HG03575 (cell line): ENCODE results near the gene VTI1A.

ENCODE experiments used
- ATAC-seq: cut with Tn5 transposase; IDR thresholded peaks from one replicate; pipeline ENCODE4 v1.9.1; 2021; ENCODE audit not compliant: unreplicated experiment, insufficient number of reproducible peaks, low FRiP score; ENCODE audit errors: extremely low read depth

VTI1A gene

GRCh38 chr10:112753961-112754411, 307.0 kb downstream of the VTI1A start:
- ATAC-seq = no peak

DNA sequence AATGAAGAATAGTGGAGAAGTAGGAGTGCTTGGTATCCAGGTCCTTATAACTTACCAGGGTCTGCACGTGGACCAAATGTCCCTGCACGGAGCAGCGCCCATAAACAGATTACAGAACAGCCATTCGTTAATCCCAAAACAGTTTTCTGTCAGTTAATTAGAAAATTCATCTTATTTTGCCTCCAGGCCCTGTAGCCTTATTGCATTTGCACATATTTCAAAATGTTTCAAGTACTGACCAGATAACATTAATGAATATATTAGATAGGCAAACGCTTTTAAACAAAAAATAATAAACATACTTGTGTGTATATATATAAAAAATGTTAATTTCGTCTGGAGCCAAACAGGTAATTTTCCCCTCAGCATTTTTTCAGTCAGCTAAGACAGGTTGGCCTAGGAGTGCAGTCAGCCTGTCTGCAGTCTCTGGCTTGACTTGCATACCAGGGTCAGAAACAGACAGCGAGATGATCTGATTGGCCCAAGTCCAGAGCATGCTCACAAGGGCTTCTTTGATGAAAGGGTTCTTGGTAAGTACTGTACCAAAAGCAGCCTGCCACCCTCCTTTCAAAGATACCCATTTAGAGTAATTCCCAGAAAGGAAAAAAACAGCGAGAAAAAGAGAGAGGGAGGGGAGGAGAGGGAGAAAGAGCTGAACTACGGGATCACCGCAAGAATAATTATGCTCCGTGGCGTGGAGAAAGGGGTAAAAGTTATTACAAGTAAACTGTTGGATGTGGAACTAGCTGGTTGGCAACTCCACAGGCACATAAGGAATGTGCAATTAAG, 308.6 kb downstream of the VTI1A start:
- no peak for ATAC-seq

DNA sequence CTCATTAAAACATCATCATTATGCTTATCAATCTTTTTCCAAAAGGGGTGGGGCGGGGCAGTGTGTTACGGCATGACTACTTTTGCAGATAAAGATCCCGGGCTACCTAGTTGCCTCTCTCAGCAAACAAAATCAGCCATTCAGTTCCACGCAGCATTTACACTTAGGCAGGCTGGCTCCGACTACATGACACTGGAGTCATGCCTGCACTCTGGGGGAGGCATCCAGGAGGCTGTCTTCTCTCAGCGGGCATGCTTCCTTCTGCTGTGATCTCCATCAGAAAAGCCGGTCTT, 309.2 kb downstream of the VTI1A start:
- ATAC-seq = no peak

DNA sequence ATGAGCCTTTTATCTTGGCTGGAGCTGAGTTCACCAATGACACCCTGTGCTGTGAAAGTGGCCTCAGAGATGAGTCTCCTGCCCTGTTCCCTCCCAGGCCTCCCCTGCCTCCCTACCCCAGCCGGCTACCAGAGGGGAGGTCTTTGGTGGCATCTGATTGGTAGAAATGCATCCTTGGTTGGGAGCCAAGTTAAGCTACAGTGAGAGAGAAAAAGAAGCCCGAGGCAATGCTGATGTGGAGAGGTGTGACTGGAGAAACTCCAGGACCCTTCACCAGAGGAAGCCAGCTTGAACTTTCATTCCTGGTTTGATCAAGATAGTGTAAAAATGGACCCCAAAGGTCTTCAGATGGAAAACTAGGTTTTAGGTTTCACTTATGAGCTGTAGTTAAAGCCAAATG, 311.9 kb downstream of the VTI1A start:
- ATAC-seq = no peak

DNA sequence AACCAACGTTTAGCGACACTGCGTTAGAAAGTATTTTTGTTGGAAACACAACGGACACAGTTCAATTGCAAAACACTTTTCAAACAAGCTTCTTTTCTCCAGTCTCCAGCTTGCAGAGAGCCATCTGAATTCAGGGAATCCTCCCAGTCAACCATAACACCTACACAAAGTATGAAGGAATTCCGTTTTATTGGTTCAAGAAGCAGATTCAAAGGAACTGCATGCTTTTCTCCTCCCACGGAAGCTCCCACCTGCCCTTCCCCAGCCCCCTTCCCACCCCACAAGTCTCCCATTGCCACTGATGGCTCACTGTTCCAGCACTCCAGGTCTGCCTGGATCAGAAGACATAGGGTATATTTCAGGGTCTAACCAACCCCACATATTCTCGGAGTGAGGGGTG, 312.5 kb downstream of the VTI1A start:
- no peak for ATAC-seq

- ATAC-seq = no peak
Observed at GRCh38 chr10:112761256-112761655, 314.2 kb downstream of the VTI1A start.

DNA sequence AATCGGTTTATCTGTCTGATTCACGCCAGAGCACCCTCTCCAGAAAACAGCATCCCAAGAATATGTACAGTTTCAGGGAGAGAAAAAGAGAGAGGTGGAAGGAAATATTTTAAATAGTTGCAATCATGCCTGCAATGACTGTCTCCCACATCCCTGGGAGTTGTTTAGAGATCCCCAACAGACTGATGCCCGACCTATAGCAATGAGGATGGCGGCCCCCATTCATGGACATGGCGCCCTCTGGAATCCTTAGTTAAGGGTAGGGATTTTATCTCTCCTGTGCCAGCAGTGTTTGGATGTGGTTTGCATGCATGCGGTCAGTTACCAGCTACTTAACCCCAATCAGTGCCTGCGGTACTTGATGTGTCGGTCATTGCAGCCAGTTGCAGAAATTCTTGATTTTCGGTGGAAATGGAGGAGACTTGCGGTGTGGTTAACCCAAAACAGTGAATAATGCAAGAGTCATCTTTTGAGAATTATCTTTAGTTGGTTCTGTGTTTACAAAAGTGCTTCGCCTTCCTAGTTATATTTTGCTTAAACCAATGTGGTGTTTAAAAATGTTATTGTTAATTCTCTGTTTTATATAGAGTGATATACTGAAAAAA, 317.0 kb downstream of the VTI1A start:
- no peak for ATAC-seq

DNA sequence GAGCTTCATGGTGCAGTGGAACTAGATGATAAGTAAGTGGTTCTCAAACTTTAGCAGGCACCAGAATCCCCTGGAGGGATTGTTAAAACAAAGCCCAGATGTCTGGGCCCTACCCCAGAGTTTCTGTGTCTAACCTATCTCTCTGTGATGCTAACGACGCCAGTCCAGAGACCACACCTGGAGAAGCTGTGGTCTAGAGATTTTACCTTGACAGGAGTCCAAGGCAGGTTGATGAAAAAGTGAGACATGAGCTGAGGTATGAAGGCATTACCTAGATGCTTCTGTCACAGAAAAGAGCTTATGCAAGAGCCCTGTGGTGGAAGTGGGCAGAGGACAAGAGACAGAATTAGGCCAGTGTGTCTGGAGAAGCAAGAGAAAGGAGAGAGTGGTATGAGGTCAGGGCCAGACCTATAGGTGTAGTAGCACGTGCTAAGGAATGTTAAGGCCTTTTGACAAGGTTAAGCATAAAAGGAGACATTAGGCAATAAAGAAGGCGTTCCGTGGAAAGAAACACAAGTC, 318.8 kb downstream of the VTI1A start:
- no peak for ATAC-seq

GRCh38 chr10:112766636-112767035, 319.6 kb downstream of the VTI1A start:
- no peak for ATAC-seq

DNA sequence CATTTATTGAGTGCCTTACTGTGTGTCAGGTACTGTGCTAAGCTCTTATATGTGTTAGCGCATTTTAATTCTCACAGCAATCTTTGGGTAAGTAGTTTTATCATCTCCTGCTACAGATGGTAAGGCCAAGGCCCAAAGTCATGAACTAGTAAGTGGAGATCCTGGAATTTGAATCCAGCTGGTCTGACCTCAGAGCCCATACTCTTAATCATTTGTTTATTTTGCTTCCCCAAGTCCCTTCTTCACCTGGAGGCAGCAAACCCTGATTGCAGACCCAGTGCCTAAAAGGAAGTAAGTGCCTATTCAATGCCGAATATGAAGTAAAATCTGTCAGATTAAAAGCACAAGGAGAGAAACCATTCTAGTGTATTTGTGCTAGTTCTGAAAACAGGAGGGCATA, 320.1 kb downstream of the VTI1A start:
- no peak for ATAC-seq

- no peak for ATAC-seq
Observed at GRCh38 chr10:112768121-112768520, 321.1 kb downstream of the VTI1A start.

GRCh38 chr10:112769081-112769480, 322.1 kb downstream of the VTI1A start:
- ATAC-seq = no peak

DNA sequence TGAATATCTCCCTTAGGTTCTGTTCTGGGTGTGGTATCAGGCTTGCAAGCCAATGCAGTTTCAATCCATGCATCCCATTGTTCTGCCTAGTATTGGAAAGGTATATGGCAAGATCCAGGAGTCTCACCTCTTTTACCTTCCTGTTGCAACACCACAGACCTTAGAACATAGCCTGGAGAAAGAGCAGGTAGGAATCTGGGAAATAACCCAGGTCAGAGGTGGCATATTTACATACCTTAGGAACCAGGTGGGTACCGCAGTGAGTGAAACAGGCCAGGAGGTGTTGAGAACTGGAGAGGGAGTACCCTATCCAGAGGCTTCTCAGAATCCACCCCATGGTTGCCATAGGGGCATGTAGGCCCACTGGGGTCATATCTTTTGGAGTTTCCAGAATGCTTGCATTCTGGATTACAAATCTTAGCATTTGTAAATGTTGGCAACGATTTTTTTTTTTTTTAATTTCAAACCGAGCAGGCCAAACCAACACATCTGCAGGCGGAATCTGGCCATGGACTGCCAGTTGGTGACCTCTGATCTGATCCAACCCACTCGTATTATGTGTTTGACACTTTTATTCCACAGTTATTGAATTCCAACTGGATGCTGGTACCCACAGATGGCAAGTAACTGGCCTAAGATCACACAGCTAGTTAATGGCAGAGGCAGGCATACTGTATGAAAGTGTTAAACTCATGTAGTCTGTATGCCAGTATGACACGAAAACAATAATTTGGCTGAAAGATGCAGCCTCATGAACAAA, 322.8 kb downstream of the VTI1A start:
- ATAC-seq = no peak

DNA sequence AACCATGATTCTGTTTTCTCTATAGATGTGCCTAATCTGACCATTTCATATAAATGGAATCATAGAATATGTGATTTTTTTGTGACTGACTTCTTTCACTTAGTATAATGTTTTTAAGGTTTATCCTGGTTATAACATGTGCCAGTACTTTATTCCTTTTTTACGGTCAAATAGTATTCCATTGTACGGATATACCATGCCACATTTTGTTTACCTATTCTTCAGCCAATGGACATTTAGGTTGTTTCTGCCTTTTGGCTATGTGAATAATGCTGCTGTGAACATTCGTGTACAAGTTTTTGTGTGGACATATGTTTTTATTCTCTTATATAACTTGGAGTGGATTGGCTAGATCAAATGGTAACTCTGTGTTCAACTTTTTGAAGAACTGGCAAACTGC, 324.7 kb downstream of the VTI1A start:
- no peak for ATAC-seq

DNA sequence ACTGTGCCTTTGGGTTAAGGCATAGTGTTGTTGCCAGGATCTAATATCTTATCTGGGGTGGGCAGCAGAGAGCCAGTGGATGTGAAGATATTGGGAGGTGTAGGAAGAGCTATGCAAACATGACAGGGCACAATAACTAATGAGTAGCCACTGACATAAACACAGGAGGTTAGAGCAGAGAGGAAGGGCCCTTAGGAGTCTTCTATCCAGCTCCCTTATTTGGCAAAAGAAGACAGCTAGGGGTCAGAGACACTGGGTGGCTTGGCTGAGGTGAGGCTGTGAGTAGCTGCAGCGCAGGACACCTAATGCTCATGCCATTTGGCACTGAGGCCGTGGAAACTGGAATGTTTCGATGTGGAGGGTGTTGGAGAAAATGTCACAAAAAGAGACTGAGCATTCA, 326.8 kb downstream of the VTI1A start:
- ATAC-seq = no peak

DNA sequence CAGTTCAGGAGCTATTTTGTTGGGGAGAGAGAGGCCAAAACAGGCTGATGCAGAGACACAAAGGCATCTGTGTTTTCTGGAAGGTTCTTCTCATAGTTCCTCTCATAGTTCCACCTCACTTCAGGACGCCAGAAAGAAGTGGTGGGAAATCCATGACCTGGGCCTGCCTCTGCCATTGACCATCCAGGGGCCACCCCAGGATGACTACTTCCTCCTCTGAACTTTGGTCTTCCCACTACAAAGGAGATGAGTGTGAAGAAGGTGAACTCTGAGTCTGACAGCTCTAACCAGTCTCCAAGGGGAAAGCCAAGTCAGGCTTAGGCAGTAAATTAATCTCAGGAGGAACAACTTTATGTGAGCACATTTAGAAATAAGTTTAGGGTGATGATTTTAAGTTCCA, 327.2 kb downstream of the VTI1A start:
- no peak for ATAC-seq

DNA sequence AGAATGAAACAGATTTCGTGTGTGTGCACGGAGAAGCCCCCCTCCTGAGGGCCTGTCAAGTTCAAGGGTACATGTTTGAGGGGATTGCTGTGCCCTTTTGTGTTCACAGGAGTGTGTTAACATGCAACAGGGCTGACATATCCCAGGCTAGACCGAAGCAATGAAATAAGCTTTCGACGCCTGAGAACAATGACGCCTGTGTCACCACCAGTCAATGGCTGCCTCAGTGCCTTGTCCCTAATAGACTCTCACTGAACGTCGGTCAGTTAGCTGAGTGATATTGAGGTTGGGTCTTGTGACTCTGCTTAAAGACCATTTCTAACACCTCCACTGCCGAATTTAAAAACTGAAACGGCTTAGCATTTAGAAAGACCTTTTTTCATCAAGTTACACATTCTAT, 327.8 kb downstream of the VTI1A start:
- ATAC-seq = no peak

- ATAC-seq = no peak
Observed at GRCh38 chr10:112775381-112775780, 328.4 kb downstream of the VTI1A start.

DNA sequence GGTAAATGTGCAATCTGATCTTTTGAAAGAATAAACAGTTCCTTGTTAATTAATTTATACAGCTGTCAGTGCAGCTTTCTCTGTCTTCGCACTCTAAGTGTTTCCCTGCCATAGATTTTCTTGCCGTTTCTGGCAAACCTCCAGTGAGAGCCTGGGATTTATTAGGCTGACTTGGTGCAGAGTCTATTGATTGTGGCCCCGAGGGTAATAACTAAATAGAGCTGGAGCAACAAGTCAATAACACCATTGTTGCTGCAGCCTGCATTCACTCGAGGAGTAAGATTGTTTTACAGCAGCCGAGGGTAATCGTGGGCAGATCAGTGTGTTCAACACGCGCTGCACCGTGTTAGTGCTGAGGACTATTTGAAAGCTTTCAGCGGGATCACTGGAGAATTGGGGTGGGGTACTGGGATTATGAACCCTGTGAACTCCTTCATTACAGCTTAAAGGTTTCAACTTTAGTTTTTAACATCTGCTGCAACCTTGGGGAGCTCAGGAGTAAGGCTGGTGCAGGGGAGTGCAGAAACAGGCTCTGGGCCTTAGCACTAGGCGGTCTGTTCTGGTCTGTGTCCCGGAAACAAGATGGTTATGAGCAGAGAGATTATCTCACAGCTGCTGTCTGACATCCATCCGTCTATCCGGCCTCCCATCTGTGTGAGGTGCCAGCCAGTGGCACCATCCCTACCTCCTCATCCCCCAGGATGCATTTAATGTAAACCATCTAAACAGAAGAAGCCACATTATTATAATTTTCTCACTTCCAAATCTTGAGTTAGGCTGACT, 329.1 kb downstream of the VTI1A start:
- ATAC-seq = no peak
